Frontal cortex (tissue), 4 donors: ENCODE results near the gene MEX3A. TPM values are rescaled to one million over a fixed set of nuclear protein-coding genes. Genes with fewer than 3 reads are reported as not detected.
"Not testable (repeated sequence)": the region's sequence is repeated elsewhere in the genome, so short reads cannot be mapped to it uniquely, and the experiment has no call there.

ENCODE experiments used
- DNase-seq, 2 donors: peaks; one replicate each; pipeline ENCODE4 v3.0.0; 2012; ENCODE audit warnings: low spot score in 2 of 2
- FAIRE-seq: peaks from 2 replicates; lab custom pipeline; 2012; peaks lifted over from hg19 to GRCh38; lab: Jason Lieb, UNC
- total RNA-seq: library from RNA; depleted of rRNA; stranded (reverse); fragments of >200 nt; gene quantifications from one replicate; pipeline ENCODE4 v1.2.3, GENCODE V29; 2014
- donor health status: control.
- donor health status: control.
- donor health status: control.

MEX3A gene
- total RNA-seq, 1 donor from 2014 or later: 43.2 TPM

DNA sequence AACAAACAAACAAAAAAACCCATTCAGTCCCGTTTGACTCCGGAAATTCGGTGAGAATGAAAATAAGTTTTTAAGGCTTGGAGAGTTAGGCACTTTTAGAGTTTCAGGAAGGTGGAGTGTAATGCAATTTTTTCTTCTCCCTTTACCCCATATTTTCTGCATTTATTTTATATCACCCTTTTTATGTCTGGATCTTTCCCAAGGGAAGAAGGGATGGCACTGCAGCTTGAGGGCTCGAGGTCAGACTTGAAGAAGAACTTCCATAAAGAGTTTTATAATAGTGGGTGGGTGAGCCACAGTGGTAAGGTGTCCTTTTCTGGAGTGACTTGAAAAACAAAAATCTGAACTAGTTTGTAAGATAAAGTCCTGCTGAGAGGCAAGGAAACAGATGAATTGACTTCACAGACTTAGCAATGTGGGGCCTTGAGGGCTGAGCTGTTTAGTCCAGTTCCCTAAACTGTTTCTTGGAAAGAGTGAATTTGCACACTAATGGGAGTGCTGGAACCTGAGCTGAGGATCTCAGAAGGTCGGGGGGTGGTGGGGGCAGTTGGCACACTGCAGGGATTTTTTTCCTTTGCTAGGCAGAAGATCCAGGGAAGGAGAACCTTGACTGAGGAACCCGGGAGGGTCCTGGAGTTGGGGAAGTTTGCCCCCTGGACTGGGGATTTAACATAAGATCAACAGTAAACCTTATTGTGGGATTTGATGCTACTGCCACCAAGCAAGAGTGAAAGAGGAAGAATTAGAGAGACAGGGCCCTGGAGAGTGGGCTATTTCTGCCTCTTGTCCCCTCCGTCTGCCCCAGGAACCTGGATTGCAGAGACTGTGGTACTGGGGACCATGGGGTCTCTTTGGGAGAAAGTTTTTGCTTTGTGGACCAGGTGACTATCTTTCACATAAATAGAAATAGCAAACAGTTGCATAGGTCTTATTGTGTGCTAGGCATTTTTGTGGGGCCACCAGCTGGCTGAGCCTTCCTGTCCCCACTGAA is 1.8 kb upstream of the MEX3A start:
- DNase-seq (no peak), FAIRE-seq (no peak)

DNA sequence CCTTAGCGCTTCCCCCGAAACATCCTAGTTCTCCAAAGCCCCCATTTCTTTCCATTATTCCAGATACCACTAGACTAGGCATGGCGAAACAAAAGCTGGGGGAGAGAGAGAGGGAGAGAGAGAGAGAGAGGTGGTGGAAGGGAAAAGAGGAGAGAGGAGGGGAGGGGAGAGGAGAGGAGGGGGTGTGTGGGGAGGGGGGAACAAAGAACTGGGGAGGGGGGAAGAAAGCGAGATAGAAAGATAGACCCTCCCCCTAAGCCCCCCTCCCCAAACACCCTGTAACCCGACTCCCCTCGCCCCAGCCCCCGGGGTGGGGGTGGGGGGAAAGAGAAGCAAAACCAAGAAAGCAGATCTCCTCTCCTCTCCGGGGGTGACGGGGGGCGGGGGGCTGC is 352 bp downstream of the MEX3A start:
- FAIRE-seq (no peak), DNase-seq (peak in 1 of 2 donors; percentile 42)

DNA sequence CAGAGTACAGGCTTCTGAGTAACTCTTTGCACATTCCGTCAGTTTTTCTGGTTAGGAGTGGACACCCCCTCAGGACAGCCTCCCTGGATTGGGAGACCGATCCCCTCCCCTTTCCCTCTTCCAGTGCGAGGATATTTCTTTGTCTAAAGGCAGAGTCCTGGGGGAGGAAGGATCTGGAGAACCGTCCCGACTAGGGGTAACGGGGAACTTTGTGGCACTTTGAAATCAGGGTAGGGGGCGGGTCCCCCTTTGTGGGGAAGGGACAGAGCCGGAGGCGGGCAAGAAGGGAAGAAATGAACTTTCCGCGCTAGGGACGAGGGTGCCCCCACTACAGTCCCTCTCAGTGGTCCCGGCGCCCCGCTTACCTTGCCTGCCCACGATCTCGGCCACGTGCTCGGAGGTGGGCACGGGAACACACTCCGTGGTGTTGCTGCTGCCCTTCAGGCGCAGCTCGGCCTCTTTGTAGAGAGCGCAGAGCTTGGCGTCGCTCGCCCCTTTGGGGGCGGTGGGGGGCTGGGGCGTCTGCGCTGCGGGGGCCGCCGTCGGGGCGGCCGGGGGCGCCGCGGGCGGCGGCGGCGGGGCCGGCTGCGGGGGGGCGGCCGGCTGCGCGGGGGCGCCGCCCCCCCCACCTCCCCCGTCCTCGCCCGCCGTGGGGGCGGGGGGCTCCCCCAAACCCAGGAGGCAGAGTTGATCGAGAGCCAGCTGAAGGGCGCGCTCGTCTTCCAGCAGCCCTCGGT is 917 bp downstream of the MEX3A start:
- DNase-seq (peak in 1 of 2 donors; percentile 51), FAIRE-seq (no peak)

DNA sequence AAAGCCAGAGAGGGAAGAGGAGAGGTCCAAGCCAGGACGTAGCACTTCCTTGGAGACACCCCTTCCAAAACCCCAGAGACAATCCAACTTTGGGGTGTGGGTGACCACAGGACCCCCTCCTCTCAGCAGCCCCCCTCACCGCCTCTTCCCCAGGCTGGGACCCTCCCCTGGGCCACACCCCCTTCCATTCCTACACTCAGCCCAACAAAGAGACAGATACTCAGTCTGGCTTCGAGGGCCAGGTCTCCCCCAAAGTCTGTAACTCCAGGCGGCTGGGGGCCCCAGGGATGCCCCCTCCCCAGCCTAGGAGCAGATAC is 1.4 kb downstream of the MEX3A start:
- FAIRE-seq (no peak), DNase-seq (no peak)

DNA sequence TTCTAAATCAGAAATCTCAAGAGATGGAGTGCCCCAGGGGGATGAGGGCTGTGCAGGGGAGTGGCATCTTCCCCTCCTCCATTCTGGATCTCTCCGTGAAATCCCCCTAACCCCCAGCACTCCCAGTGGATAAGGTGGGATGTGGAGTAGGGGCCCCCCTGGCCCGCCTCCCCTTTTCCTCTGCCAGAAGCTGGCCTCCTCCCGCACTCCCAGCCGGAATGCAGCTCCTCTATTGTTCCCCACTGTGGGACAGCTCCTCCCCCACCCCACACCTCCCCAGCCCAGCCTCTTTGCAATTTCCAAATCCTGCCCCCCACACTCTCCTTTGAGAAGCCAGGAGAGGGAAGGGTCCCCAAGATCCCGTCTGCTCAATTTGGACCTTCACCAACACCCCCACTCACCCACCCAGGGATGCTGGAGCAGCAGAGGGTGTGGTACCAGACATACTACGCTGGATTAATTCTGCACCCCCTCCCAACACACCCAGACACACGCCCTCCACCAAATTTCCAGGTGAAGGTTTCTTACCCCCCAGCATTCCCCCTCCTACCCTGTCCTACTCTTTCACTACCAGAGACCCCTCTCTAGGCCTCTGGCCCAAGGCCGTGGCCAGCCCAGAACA is 1.9 kb downstream of the MEX3A start:
- FAIRE-seq (no peak), DNase-seq (no peak)

DNA sequence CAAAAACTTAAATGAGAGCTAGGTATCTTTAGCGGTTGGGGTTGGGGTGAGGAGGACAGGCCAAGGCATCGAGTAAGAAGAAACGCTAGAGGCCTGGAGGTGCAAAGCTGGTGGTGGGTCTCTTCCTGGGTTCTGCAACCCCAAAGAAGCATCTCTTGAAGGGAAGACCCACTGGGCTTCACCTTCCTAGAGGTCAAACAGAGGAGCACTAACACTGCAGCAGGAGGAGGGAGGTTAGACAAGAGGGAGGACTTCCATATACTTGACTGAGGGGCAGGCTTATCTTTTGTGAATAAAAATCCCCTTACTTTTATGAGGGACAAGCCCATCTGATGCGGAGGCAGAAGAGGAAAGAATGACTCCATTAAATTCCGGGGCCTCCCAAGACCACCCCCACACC is 2.5 kb downstream of the MEX3A start:
- FAIRE-seq (no peak), DNase-seq (no peak)

GRCh38 chr1:156078728-156079127 is 3.5 kb downstream of the MEX3A start:
- DNase-seq (no peak), FAIRE-seq (no peak)

DNA sequence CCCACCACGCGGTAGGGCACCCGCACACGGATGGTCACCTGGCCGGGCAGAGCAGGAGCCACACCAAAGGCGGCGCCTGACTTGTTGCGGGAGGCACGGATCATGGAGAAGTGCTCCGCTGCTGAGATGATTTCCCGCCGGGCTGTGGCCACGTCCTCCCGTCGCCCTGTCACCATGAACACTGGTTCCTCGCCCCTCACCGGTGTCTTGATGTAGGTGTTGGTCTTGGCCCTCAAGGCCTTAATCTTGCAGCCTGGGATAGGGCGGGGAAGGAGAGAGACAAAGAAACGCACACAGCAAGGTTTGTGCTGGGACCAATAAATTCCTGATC is 4.9 kb downstream of the MEX3A start:
- no peak for DNase-seq
- no peak for FAIRE-seq

GRCh38 chr1:156076609-156077429 is 5.4 kb downstream of the MEX3A start:
- FAIRE-seq (no peak), DNase-seq (peak in 1 of 2 donors; percentile 54)

DNA sequence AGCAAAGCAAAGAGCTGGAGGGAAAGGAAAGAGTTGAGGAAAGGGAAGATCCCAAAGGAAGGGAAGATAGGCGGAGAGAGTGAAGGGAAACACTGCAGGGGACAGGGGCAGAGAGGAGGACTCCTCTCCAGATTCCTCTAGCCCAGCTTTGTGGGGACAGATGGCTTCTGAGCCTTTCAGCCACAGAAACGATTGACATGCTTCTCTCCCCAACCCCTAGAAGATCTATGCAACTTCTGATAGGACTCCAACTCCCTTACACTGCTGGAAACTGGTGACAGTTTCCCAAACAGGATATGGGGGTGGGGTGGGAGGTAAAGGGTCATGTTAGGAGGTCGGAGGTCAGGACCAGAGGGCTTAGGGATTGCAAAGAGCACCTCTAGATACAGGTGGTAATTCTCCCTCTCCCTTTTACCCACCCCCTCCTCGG is 6.5 kb downstream of the MEX3A start:
- DNase-seq: no peak
- FAIRE-seq: no peak

DNA sequence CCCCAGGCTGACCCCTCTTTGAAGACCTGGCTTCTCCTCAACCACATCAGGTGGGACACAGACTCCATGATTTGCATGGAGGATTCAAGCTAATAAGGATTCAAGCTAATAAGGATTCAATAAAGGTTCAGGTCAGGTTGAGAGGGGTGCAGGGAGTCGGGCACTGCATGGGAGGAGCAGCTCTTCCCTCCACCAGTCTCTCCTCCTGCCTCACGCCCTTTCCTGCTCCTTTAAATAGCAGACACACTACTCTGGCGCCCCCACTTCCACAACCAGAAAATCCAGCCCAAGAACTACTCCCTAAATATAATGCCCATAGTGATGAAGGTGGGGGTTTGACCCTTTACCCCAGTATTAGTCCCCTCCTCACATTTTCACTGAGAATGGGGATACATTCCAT is 7.1 kb downstream of the MEX3A start:
- DNase-seq (no peak), FAIRE-seq (no peak)

DNA sequence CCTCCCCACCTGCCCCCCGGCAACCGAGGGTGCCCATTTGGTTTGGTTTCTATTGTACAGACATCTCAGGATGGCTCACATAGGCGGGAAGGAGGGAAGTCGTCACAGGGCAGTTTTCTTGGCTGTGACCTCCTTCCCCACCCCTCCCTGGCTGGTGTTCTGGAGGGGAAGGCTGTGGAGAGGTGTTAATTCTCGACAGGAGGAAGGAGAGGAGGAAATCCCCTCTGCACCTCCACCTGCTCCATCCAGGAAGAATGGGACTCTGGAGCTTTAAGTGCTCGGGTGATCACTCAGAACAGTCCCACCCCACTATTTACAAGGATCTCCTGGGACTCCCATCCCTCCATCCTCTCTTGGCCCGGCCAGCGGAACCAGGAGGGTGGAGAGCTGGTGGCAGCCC is 7.6 kb downstream of the MEX3A start:
- DNase-seq: no peak

DNA sequence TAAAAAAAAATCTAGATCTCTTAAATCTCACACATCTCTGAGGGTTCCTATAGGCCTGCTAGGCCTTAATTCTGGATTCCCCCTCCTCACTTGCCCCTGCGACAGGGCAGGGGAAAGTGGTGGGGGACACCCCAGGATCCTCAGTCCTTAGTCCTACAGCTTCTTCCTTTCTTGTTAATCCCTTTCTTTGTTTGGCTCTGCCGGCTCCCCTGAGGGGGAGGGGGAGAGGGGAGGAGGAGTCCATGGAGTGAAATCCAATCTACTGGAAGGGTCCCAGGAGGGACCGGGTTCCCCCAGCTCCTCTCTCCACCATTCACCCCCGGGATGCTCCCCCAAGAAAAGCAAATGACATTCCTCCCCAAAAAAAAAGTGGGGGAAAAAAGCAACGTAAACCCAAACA is 8.5 kb downstream of the MEX3A start:
- FAIRE-seq (no peak), DNase-seq (no peak)

More for the DNA sequence above, 7.6 kb downstream of the MEX3A start:
- no peak for FAIRE-seq

DNA sequence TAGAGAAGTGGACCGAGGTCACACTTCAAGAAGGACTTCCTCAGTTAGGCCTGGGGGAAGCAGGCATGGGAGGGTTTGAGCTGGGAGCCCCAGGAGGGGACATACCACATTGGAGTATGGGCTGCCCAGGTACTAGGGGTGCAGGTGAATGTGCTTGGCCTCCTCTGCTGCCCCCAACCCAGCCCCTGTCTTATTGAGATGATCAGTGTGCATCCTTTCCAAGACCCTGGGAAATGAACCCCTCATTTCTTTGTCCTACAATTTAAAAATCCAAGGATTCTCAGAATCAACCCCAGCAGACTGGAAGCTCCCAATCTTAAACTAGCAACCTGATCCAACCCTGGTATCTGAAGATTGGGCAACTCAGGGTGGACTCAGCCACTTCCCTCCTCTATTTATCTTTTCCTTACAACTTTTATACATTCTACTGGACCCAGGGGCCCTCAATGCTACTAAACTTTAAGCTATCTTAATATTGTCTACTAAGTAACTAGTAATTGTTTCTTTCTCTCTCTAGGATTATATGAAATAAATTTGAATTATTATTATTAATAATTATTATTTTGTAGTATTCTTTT is 9.1 kb downstream of the MEX3A start:
- DNase-seq: no peak

DNA sequence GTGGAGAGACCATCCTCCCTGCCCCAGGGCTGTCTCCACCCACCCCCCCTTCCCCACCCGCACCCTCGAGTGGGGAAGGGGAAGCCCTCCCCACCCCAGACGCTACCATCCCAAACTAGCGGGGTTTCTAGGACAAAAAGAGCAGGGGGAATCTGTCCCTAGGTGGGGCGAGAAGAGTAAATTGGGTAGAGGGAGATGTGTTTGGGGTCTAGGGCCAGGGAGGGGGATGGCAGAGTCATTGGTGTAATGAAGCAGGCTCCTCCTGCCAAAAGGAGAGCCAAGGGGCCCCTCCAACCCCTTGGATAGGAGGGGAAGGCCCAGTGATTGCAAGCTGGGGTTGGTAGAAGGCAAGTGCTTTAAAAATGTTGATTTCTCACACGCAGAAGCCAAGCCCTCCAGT is 10.0 kb downstream of the MEX3A start:
- DNase-seq (no peak), FAIRE-seq (no peak)

More for the DNA sequence above, 9.1 kb downstream of the MEX3A start:
- FAIRE-seq: no peak

GRCh38 chr1:156071332-156071816 is 10.9 kb downstream of the MEX3A start:
- DNase-seq, FAIRE-seq: not testable (repeated sequence)

- FAIRE-seq (no peak), DNase-seq (no peak)
These were observed 11.7 kb downstream of the MEX3A start for GRCh38 chr1:156070548-156070947.

- DNase-seq (no peak), FAIRE-seq (no peak)
These were observed 12.5 kb downstream of the MEX3A start for GRCh38 chr1:156069490-156070455.
